GM21423 (cell line): ENCODE measurements around the gene ACVR1B.

Experiments used
- ATAC-seq: cut with Tn5 transposase; IDR thresholded peaks from one replicate; pipeline ENCODE4 v1.9.1; 2021; ENCODE audit warnings: mild to moderate bottlenecking, moderate library complexity; ENCODE audit not compliant: unreplicated experiment

ACVR1B gene

GRCh38 chr12:52003016-52003550 lies 51.6 kb downstream of the ACVR1B start:
- no peak for ATAC-seq

GRCh38 chr12:52003591-52003990 lies 52.1 kb downstream of the ACVR1B start:
- no peak for ATAC-seq

- no peak for ATAC-seq
Observed at GRCh38 chr12:52004042-52004648, 52.6 kb downstream of the ACVR1B start.

- no peak for ATAC-seq
Observed at GRCh38 chr12:52005218-52005902, 53.9 kb downstream of the ACVR1B start.

GRCh38 chr12:52005903-52006703 lies 54.6 kb downstream of the ACVR1B start:
- peak; percentile 66 for ATAC-seq

GRCh38 chr12:52006726-52007157 lies 55.2 kb downstream of the ACVR1B start, which contains the start of gene TAMALIN:
TSS of gene TAMALIN (plus strand) at chr12:52006946. CDS start at chr12:52007020, 74 bp downstream.
- ATAC-seq = no peak

- ATAC-seq = no peak
Observed at GRCh38 chr12:52007158-52007921, 55.8 kb downstream of the ACVR1B start.

- no peak for ATAC-seq
Observed at GRCh38 chr12:52007982-52008510, 56.5 kb downstream of the ACVR1B start.

GRCh38 chr12:52009081-52009751 lies 57.7 kb downstream of the ACVR1B start:
- no peak for ATAC-seq

- no peak for ATAC-seq
Observed at GRCh38 chr12:52010152-52010622, 58.7 kb downstream of the ACVR1B start.

- ATAC-seq = no peak
Observed at GRCh38 chr12:52010692-52011601, 59.4 kb downstream of the ACVR1B start.

GRCh38 chr12:52011602-52012214 lies 60.2 kb downstream of the ACVR1B start:
- no peak for ATAC-seq

- ATAC-seq = no peak
Observed at GRCh38 chr12:52013626-52014310, 62.3 kb downstream of the ACVR1B start.

GRCh38 chr12:52014567-52015530 lies 63.4 kb downstream of the ACVR1B start:
- no peak for ATAC-seq

- no peak for ATAC-seq
Observed at GRCh38 chr12:52015532-52016041, 64.1 kb downstream of the ACVR1B start.

GRCh38 chr12:52018433-52019112 lies 67.1 kb downstream of the ACVR1B start:
- ATAC-seq = no peak
